ENCODE measurements around the gene PRR7.
A peak's percentile ranks its signal among the peaks of the same experiment; 100 is the strongest.

PRR7 gene

GRCh38 chr5:177469750-177470525 lies 23.3 kb downstream of the PRR7 start:
- no peak for DNase-seq (ENCODE audit: low read depth)

DNA sequence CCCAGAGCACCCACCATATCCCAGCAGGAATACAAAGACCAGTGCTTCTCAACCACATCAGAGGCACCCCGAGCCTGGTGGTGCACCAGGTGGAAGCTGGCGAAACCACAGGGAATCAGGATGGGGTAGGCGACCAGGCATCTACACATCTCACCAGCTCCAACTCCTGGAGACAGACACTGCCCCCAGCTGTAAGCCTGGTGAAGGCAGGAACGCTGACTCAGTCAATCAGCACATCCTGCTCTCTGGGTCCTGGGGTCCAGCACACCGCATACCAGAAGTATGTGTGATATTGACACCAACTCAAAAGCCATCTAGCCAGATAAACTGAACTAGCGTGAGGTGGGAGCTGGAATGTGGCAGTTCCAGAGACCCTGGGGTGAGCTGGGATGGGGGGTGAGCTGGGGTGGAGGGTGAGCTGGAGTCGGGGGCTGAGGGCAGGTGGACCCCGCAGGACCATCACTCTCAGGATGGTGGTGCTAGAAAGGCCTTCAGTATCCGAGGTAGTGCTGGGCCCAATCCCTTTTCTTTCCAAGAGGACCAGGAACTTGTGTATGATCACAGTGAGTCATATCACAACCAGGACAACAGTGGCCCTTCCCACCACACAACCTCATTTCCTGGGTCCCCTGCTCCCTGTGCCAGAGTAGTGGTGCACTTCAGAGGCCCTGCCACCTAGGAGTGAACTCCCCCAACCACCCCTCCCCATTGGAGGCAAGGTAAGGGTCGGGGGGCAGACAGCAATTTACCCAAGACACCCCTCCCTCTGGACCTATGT lies 24.3 kb downstream of the PRR7 start:
- peak; percentile 67 for DNase-seq (ENCODE audit: low read depth)

GRCh38 chr5:177471610-177472356 lies 25.2 kb downstream of the PRR7 start:
- DNase-seq (ENCODE audit: low read depth): no peak

- no peak for DNase-seq (ENCODE audit: low read depth)
Measured at GRCh38 chr5:177472460-177473442, 26.1 kb downstream of the PRR7 start.

DNA sequence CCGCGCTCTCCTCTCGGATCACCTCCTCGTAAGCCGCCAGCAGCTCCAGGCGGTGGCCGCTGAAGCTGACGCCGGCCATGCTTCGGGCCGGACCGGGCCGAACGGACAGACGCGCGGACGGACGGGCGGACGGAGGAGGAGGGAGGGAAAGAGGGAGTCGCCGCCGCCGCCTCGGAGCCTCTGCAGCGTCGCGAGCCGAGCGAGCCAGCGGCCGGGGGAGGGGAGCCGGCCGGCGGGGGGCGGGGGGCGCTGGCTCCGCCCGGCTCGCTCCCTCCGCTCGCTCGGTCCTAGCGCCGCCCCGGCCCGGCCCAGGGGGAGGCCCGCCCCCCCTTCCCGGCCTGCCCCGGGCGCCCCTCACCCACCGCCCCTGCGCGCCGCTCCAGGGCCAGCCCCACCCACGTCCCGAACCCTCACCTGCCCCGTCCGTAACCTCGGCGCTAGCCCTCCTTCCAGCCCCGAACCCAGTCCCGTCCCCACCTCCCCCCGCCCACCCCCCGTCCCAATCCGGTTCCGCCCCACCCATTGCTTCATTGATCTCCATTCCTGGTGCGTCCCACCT lies 26.9 kb downstream of the PRR7 start, which contains the start of gene DBN1:
DBN1 (minus strand) TSS at position 192 of the 559 bp plus-strand sequence; CDS start at position 79, 113 bp downstream.
- no peak for DNase-seq (ENCODE audit: low read depth)

DNA sequence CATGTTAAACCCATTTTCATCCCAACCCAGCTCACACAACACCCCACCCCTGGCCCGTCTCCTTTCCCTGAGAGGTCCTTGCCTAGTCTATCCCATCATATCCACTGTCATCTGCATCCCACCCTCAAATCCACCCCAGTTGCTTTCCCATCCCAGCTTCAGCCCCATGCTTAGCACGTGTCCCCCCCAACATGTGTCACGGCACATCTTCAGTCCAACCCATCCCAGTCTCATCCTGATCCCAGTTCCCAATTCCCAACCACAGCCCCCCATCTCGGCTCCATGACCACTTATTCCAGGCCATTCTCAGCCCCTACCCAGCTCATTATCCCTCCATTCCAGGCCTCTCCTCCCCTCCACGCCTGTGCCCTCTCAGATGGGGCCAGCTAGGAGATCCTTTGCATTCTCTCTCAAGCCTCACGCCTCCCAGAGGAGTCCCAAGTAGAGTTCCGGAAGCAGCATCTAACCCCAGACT lies 27.4 kb downstream of the PRR7 start:
- no peak for DNase-seq (ENCODE audit: low read depth)

- DNase-seq (ENCODE audit: low read depth): no peak
Measured at GRCh38 chr5:177474846-177475562, 28.4 kb downstream of the PRR7 start.

- no peak for DNase-seq (ENCODE audit: low read depth)
Measured at GRCh38 chr5:177475563-177476427, 29.2 kb downstream of the PRR7 start.

GRCh38 chr5:177476531-177477233 lies 30.1 kb downstream of the PRR7 start:
- no peak for DNase-seq (ENCODE audit: low read depth)

DNA sequence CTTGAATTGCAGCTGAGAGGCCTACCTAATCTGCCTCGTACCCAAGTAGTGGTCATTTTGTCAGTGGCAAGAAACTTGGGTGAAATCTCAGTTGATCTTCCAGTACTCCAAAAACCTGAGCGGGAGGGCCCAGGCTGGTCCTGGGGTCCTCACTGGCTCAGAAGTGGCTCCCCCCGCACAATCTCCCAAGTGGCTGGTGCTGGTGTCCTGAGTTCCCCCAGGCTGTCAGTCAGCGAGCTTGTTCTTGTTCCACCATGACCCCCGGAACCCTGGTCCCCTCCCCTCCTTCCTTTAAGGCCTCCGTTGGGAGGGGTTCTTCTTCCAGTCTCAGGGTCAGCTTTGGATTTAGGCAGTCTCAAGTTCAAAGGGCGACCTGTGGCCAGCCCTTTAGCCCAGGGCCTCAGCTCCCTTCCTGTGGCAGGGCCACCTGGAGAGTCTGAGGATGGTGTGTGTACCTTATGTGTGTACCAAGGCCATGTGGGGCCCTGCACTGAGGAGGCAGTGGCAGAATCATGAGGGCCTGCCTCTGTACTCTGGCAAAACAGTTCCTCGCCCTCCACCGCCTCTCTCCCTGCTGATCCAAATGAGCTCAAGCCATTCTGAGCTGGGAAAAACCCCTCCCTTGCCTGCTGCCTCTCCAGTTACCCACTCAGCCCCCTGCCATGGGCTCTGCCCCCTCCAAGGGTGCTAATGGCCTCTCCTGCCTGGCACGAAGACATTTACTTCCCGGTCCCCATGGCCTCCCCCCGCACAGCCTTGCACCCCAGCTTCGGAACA lies 31.3 kb downstream of the PRR7 start:
- no peak for DNase-seq (ENCODE audit: low read depth)

- no peak for DNase-seq (ENCODE audit: low read depth)
Measured at GRCh38 chr5:177478711-177479646, 32.4 kb downstream of the PRR7 start.

GRCh38 chr5:177479774-177480173 lies 33.2 kb downstream of the PRR7 start:
- DNase-seq (ENCODE audit: low read depth): no peak

DNA sequence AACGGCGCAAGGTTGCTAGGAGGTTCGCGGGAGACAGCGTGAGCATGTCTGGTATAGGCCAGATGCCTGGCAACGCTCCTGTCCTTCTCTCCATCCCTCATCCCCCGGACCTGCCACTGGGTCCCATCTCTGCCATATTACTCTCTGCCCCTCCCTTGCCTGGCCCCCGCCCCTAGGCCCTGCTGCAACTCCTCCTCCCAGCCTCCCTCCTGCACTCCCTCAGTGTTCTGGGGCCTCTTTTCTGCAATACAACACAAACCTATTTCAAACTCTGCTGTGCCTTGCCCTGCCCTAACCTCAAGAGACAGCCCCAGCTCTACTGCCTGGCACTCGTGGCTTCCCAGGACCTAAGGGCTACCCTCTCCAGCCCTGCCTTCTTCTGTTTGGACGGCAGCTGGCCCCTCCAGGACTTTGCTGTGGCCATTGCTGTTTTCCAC lies 35.8 kb downstream of the PRR7 start:
- DNase-seq (ENCODE audit: low read depth): no peak

- no peak for DNase-seq (ENCODE audit: low read depth)
Measured at GRCh38 chr5:177483042-177483441, 36.4 kb downstream of the PRR7 start.

- no peak for DNase-seq (ENCODE audit: low read depth)
Measured at GRCh38 chr5:177483994-177484901, 37.6 kb downstream of the PRR7 start.

Data from non-pigmented ciliary epithelial cell (primary cell).